ENCODE results near the gene STUB1.
"Not testable (repeated sequence)": the region's sequence is repeated elsewhere in the genome, so short reads cannot be mapped to it uniquely, and the experiment has no call there.

Gene STUB1

GRCh38 chr16:686459-687260 lies 6.5 kb downstream of the STUB1 start:
- H3K36me3 Mint-ChIP-seq (ENCODE audit: low read depth) = peaks cover 13% of the 10 kb centered on the region
- no peaks in the 10 kb centered on the region for H3K9me3 Mint-ChIP-seq
- H3K4me3 Mint-ChIP-seq = no peak overlapping the region
- no peaks in the 10 kb centered on the region for H3K27me3 Mint-ChIP-seq
- peaks cover 45% of the 10 kb centered on the region for H3K4me1 Mint-ChIP-seq (ENCODE audit: low read depth)
- H3K27ac Mint-ChIP-seq = no peak overlapping the region

GRCh38 chr16:687499-687898 lies 7.3 kb downstream of the STUB1 start:
- Mint-ChIP-seq H3K4me1 (ENCODE audit: low read depth) (peaks cover 36% of the 10 kb centered on the region), H3K4me3 (peak overlapping the region; percentile 3), H3K36me3 (ENCODE audit: low read depth) (peaks cover 4% of the 10 kb centered on the region), H3K27me3 (peaks cover 3% of the 10 kb centered on the region), H3K27ac (no peak overlapping the region), H3K9me3 (no peaks in the 10 kb centered on the region)

GRCh38 chr16:689175-689897 lies 9.1 kb downstream of the STUB1 start:
- peaks cover 3% of the 10 kb centered on the region for H3K27me3 Mint-ChIP-seq
- H3K36me3 Mint-ChIP-seq (ENCODE audit: low read depth) = no peaks in the 10 kb centered on the region
- no peaks in the 10 kb centered on the region for H3K9me3 Mint-ChIP-seq
- peaks cover 27% of the 10 kb centered on the region for H3K4me1 Mint-ChIP-seq (ENCODE audit: low read depth)
- H3K4me3 Mint-ChIP-seq = peak overlapping the region; percentile 90
- peak overlapping the region; percentile 77 for H3K27ac Mint-ChIP-seq

GRCh38 chr16:691242-691641 lies 11.0 kb downstream of the STUB1 start:
- not testable (repeated sequence) for H3K36me3 Mint-ChIP-seq (ENCODE audit: low read depth); H3K9me3 Mint-ChIP-seq; H3K27me3 Mint-ChIP-seq
- H3K27ac Mint-ChIP-seq = peak overlapping the region; percentile 21
- H3K4me1 Mint-ChIP-seq (ENCODE audit: low read depth) = peaks cover 30% of the 10 kb centered on the region
- H3K4me3 Mint-ChIP-seq = peak overlapping the region; percentile 62

- Mint-ChIP-seq H3K4me3 (no peak overlapping the region), H3K27ac (no peak overlapping the region), H3K9me3 (no peaks in the 10 kb centered on the region), H3K4me1 (ENCODE audit: low read depth) (peaks cover 36% of the 10 kb centered on the region), H3K27me3 (peaks cover 3% of the 10 kb centered on the region), H3K36me3 (ENCODE audit: low read depth) (no peaks in the 10 kb centered on the region)
Observed at GRCh38 chr16:692356-693108, 12.3 kb downstream of the STUB1 start.

GRCh38 chr16:693364-693763 lies 13.2 kb downstream of the STUB1 start:
- Mint-ChIP-seq H3K4me3 (no peak overlapping the region), H3K36me3 (ENCODE audit: low read depth) (no peaks in the 10 kb centered on the region), H3K4me1 (ENCODE audit: low read depth) (peaks cover 36% of the 10 kb centered on the region), H3K9me3 (no peaks in the 10 kb centered on the region), H3K27me3 (peaks cover 3% of the 10 kb centered on the region), H3K27ac (no peak overlapping the region)

- peaks cover 34% of the 10 kb centered on the region for H3K4me1 Mint-ChIP-seq (ENCODE audit: low read depth)
- peaks cover 3% of the 10 kb centered on the region for H3K27me3 Mint-ChIP-seq
- H3K27ac Mint-ChIP-seq = no peak overlapping the region
- no peak overlapping the region for H3K4me3 Mint-ChIP-seq
- H3K36me3 Mint-ChIP-seq (ENCODE audit: low read depth) = no peaks in the 10 kb centered on the region
- no peaks in the 10 kb centered on the region for H3K9me3 Mint-ChIP-seq
Observed at GRCh38 chr16:693766-694165, 13.6 kb downstream of the STUB1 start.

GRCh38 chr16:694187-694862 lies 14.1 kb downstream of the STUB1 start:
- peaks cover 3% of the 10 kb centered on the region for H3K27me3 Mint-ChIP-seq
- H3K36me3 Mint-ChIP-seq (ENCODE audit: low read depth) = no peaks in the 10 kb centered on the region
- no peak overlapping the region for H3K27ac Mint-ChIP-seq
- H3K9me3 Mint-ChIP-seq = no peaks in the 10 kb centered on the region
- H3K4me1 Mint-ChIP-seq (ENCODE audit: low read depth) = peaks cover 30% of the 10 kb centered on the region
- H3K4me3 Mint-ChIP-seq = peak overlapping the region; percentile 47

GRCh38 chr16:694863-695354 lies 14.7 kb downstream of the STUB1 start:
- H3K27me3 Mint-ChIP-seq = peaks cover 3% of the 10 kb centered on the region
- no peaks in the 10 kb centered on the region for H3K36me3 Mint-ChIP-seq (ENCODE audit: low read depth)
- peak overlapping the region; percentile 47 for H3K4me3 Mint-ChIP-seq
- H3K4me1 Mint-ChIP-seq (ENCODE audit: low read depth) = peaks cover 28% of the 10 kb centered on the region
- no peaks in the 10 kb centered on the region for H3K9me3 Mint-ChIP-seq
- no peak overlapping the region for H3K27ac Mint-ChIP-seq

- Mint-ChIP-seq H3K9me3 (no peaks in the 10 kb centered on the region), H3K36me3 (ENCODE audit: low read depth) (no peaks in the 10 kb centered on the region), H3K4me1 (ENCODE audit: low read depth) (peaks cover 24% of the 10 kb centered on the region), H3K4me3 (peak overlapping the region; percentile 74), H3K27ac (peak overlapping the region; percentile 52), H3K27me3 (peaks cover 3% of the 10 kb centered on the region)
Observed at GRCh38 chr16:695355-696089, 15.3 kb downstream of the STUB1 start.

- Mint-ChIP-seq H3K4me1 (ENCODE audit: low read depth) (peaks cover 16% of the 10 kb centered on the region), H3K27ac (no peak overlapping the region), H3K36me3 (ENCODE audit: low read depth) (no peaks in the 10 kb centered on the region), H3K4me3 (no peak overlapping the region), H3K27me3 (peaks cover 24% of the 10 kb centered on the region), H3K9me3 (no peaks in the 10 kb centered on the region)
Observed at GRCh38 chr16:698911-699671, 18.9 kb downstream of the STUB1 start.

GRCh38 chr16:700684-701584 lies 20.7 kb downstream of the STUB1 start:
- peaks cover 24% of the 10 kb centered on the region for H3K27me3 Mint-ChIP-seq
- no peaks in the 10 kb centered on the region for H3K9me3 Mint-ChIP-seq
- H3K4me1 Mint-ChIP-seq (ENCODE audit: low read depth) = peaks cover 9% of the 10 kb centered on the region
- no peaks in the 10 kb centered on the region for H3K36me3 Mint-ChIP-seq (ENCODE audit: low read depth)
- H3K27ac Mint-ChIP-seq = no peak overlapping the region
- no peak overlapping the region for H3K4me3 Mint-ChIP-seq

- Mint-ChIP-seq H3K4me1 (ENCODE audit: low read depth) (peaks cover 3% of the 10 kb centered on the region), H3K4me3 (no peak overlapping the region), H3K27ac (no peak overlapping the region), H3K27me3 (peaks cover 35% of the 10 kb centered on the region), H3K36me3 (ENCODE audit: low read depth) (no peaks in the 10 kb centered on the region), H3K9me3 (no peaks in the 10 kb centered on the region)
Observed at GRCh38 chr16:702341-702740, 22.1 kb downstream of the STUB1 start.
